ENCODE results near the gene CLEC7A. TPM values are rescaled to one million over a fixed set of nuclear protein-coding genes. Genes with fewer than 3 reads are reported as not detected.

Gene CLEC7A
- total and polyA plus RNA-seq, 7 experiments from 2014 or later: 1.5 to 121 (median 7.2) TPM; not detected in 3

- Mint-ChIP-seq H3K4me3 (no peak overlapping the region), H3K36me3 (no peaks in the 10 kb centered on the region), H3K27me3 (peaks cover 0 to 13% (median 2%) of the 10 kb centered on the region in 5 donors), H3K27ac (no peak overlapping the region), H3K4me1 (peaks cover 0 to 2% (median 0%) of the 10 kb centered on the region in 7 donors), H3K9me3 (peaks cover 0 to 5% (median 0%) of the 10 kb centered on the region in 11 donors)
- Histone ChIP-seq H3K27ac (ENCODE audit: low read depth, low read length) (no peak overlapping the region), H3K27me3 (ENCODE audit: control insufficient read depth in 2 of 2, insufficient read depth in 2 of 2, low read length in 2 of 2) (no peaks in the 10 kb centered on the region), H3K9me3 (ENCODE audit: control insufficient read depth in 2 of 3, low read length in 3 of 3) (no peaks in the 10 kb centered on the region), H3K4me1 (ENCODE audit: control insufficient read depth in 2 of 2, insufficient read depth in 2 of 2, low read length in 2 of 2) (no peaks in the 10 kb centered on the region), H3K4me3 (ENCODE audit: low read length) (no peak overlapping the region), H3K36me3 (ENCODE audit: control insufficient read depth in 2 of 3, insufficient read depth in 3 of 3, low read length in 3 of 3) (no peaks in the 10 kb centered on the region)
- intact Hi-C loops (cut with micrococcal nuclease): no loop called here
- DNase-seq: no peak
- no peak for ATAC-seq
- ChIA-PET CTCF (no interaction called here), POLR2A (interaction anchor here (0.7 kb wide), 1 partner anchor 89 kb away, joined by 4 read pairs; no protein-coding TSS in a partner anchor)
Observed at GRCh38 chr12:10113920-10114319, 16.1 kb downstream of the CLEC7A start.

GRCh38 chr12:10113075-10113474, 16.9 kb downstream of the CLEC7A start:
- Mint-ChIP-seq H3K4me3 (no peak overlapping the region), H3K27ac (no peak overlapping the region), H3K27me3 (peaks cover 0 to 9% (median 2%) of the 10 kb centered on the region in 5 donors), H3K4me1 (peaks cover 0 to 2% (median 0%) of the 10 kb centered on the region in 7 donors), H3K36me3 (no peaks in the 10 kb centered on the region), H3K9me3 (peaks cover 0 to 5% (median 0%) of the 10 kb centered on the region in 11 donors)
- no peaks in the 10 kb centered on the region for H3K9me3 ChIP-seq (ENCODE audit: control insufficient read depth in 2 of 3, low read length in 3 of 3)
- no peaks in the 10 kb centered on the region for H3K27me3 ChIP-seq (ENCODE audit: control insufficient read depth in 2 of 2, insufficient read depth in 2 of 2, low read length in 2 of 2)
- no peak for DNase-seq
- no peaks in the 10 kb centered on the region for H3K4me1 ChIP-seq (ENCODE audit: control insufficient read depth in 2 of 2, insufficient read depth in 2 of 2, low read length in 2 of 2)
- H3K4me3 ChIP-seq (ENCODE audit: low read length): no peak overlapping the region
- intact Hi-C loops (cut with micrococcal nuclease): no loop called here
- POLR2A ChIA-PET: no interaction called here
- H3K36me3 ChIP-seq (ENCODE audit: control insufficient read depth in 2 of 3, insufficient read depth in 3 of 3, low read length in 3 of 3): no peaks in the 10 kb centered on the region
- CTCF ChIA-PET: no interaction called here
- no peak for ATAC-seq
- no peak overlapping the region for H3K27ac ChIP-seq (ENCODE audit: low read depth, low read length)

- Mint-ChIP-seq H3K4me1 (peaks cover 0 to 3% (median 0%) of the 10 kb centered on the region in 7 donors), H3K27me3 (peaks cover 0 to 19% (median 2%) of the 10 kb centered on the region in 5 donors), H3K36me3 (peaks cover 0 to 4% (median 0%) of the 10 kb centered on the region in 5 donors), H3K4me3 (no peak overlapping the region), H3K9me3 (peaks cover 0 to 6% (median 0%) of the 10 kb centered on the region in 11 donors), H3K27ac (no peak overlapping the region)
- Histone ChIP-seq H3K9me3 (ENCODE audit: control insufficient read depth in 2 of 3, low read length in 3 of 3) (no peaks in the 10 kb centered on the region), H3K4me3 (ENCODE audit: low read length) (no peak overlapping the region), H3K36me3 (ENCODE audit: control insufficient read depth in 2 of 3, insufficient read depth in 3 of 3, low read length in 3 of 3) (no peaks in the 10 kb centered on the region), H3K27ac (ENCODE audit: low read depth, low read length) (no peak overlapping the region), H3K27me3 (ENCODE audit: control insufficient read depth in 2 of 2, insufficient read depth in 2 of 2, low read length in 2 of 2) (no peaks in the 10 kb centered on the region), H3K4me1 (ENCODE audit: control insufficient read depth in 2 of 2, insufficient read depth in 2 of 2, low read length in 2 of 2) (no peaks in the 10 kb centered on the region)
- intact Hi-C loops (cut with micrococcal nuclease): no loop called here
- ATAC-seq: no peak
- POLR2A ChIA-PET: no interaction called here
- CTCF ChIA-PET: no interaction called here
- no peak for DNase-seq
Observed at GRCh38 chr12:10111451-10111850, 18.5 kb downstream of the CLEC7A start.

- CTCF ChIA-PET: no interaction called here
- Histone ChIP-seq H3K36me3 (ENCODE audit: control insufficient read depth in 2 of 3, insufficient read depth in 3 of 3, low read length in 3 of 3) (no peaks in the 10 kb centered on the region), H3K27ac (ENCODE audit: low read depth, low read length) (no peak overlapping the region), H3K4me3 (ENCODE audit: low read length) (no peak overlapping the region), H3K27me3 (ENCODE audit: control insufficient read depth in 2 of 2, insufficient read depth in 2 of 2, low read length in 2 of 2) (no peaks in the 10 kb centered on the region), H3K9me3 (ENCODE audit: control insufficient read depth in 2 of 3, low read length in 3 of 3) (no peaks in the 10 kb centered on the region), H3K4me1 (ENCODE audit: control insufficient read depth in 2 of 2, insufficient read depth in 2 of 2, low read length in 2 of 2) (no peaks in the 10 kb centered on the region)
- ATAC-seq (no peak), DNase-seq (no peak)
- peaks cover 0 to 29% (median 5%) of the 10 kb centered on the region in 5 donors for H3K27me3 Mint-ChIP-seq
- H3K4me1 Mint-ChIP-seq: peaks cover 0 to 3% (median 0%) of the 10 kb centered on the region in 7 donors
- peaks cover 0 to 5% (median 0%) of the 10 kb centered on the region in 5 donors for H3K36me3 Mint-ChIP-seq
- no peak overlapping the region for H3K4me3 Mint-ChIP-seq
- intact Hi-C loops (cut with micrococcal nuclease): no loop called here
- POLR2A ChIA-PET: no interaction called here
- H3K27ac Mint-ChIP-seq: no peak overlapping the region
- H3K9me3 Mint-ChIP-seq: peaks cover 0 to 7% (median 1%) of the 10 kb centered on the region in 11 donors
Observed at GRCh38 chr12:10110256-10110844, 19.6 kb downstream of the CLEC7A start.

- Mint-ChIP-seq H3K36me3 (peaks cover 0 to 13% (median 6%) of the 10 kb centered on the region in 5 donors), H3K27ac (no peak overlapping the region), H3K27me3 (peaks cover 4 to 29% (median 7%) of the 10 kb centered on the region in 5 donors), H3K4me1 (no peaks in the 10 kb centered on the region), H3K4me3 (no peak overlapping the region), H3K9me3 (peaks cover 0 to 12% (median 8%) of the 10 kb centered on the region in 11 donors)
- Histone ChIP-seq H3K9me3 (ENCODE audit: control insufficient read depth in 2 of 3, low read length in 3 of 3) (no peaks in the 10 kb centered on the region), H3K4me3 (ENCODE audit: low read length) (no peak overlapping the region), H3K36me3 (ENCODE audit: control insufficient read depth in 2 of 3, insufficient read depth in 3 of 3, low read length in 3 of 3) (no peaks in the 10 kb centered on the region), H3K4me1 (ENCODE audit: control insufficient read depth in 2 of 2, insufficient read depth in 2 of 2, low read length in 2 of 2) (no peaks in the 10 kb centered on the region), H3K27me3 (ENCODE audit: control insufficient read depth in 2 of 2, insufficient read depth in 2 of 2, low read length in 2 of 2) (no peaks in the 10 kb centered on the region), H3K27ac (ENCODE audit: low read depth, low read length) (no peak overlapping the region)
- ATAC-seq: no peak
- ChIA-PET POLR2A (no interaction called here), CTCF (no interaction called here)
- no peak for DNase-seq
- intact Hi-C loops (cut with micrococcal nuclease): no loop called here
Observed at GRCh38 chr12:10102322-10102721, 27.7 kb downstream of the CLEC7A start.

- intact Hi-C loops (cut with micrococcal nuclease): no loop called here
- ChIA-PET CTCF (interaction anchor here (0.6 kb wide), 1 partner anchor 263 kb away, joined by 3 read pairs; no protein-coding TSS in a partner anchor), POLR2A (no interaction called here)
- ATAC-seq: no peak
- Mint-ChIP-seq H3K9me3 (peaks cover 0 to 12% (median 7%) of the 10 kb centered on the region in 11 donors), H3K4me1 (no peaks in the 10 kb centered on the region), H3K36me3 (peaks cover 0 to 12% (median 6%) of the 10 kb centered on the region in 5 donors), H3K27ac (peak overlapping the region in 1 of 9 donors; percentile 37), H3K27me3 (peaks cover 4 to 29% (median 7%) of the 10 kb centered on the region in 5 donors), H3K4me3 (no peak overlapping the region)
- Histone ChIP-seq H3K4me1 (ENCODE audit: control insufficient read depth in 2 of 2, insufficient read depth in 2 of 2, low read length in 2 of 2) (no peaks in the 10 kb centered on the region), H3K27ac (ENCODE audit: low read depth, low read length) (no peak overlapping the region), H3K9me3 (ENCODE audit: control insufficient read depth in 2 of 3, low read length in 3 of 3) (no peaks in the 10 kb centered on the region), H3K27me3 (ENCODE audit: control insufficient read depth in 2 of 2, insufficient read depth in 2 of 2, low read length in 2 of 2) (no peaks in the 10 kb centered on the region), H3K4me3 (ENCODE audit: low read length) (no peak overlapping the region), H3K36me3 (ENCODE audit: control insufficient read depth in 2 of 3, insufficient read depth in 3 of 3, low read length in 3 of 3) (no peaks in the 10 kb centered on the region)
- DNase-seq: no peak
Observed at GRCh38 chr12:10101648-10102220, 28.3 kb downstream of the CLEC7A start.
